Central memory CD8-positive, alpha-beta T cell (primary cell): ENCODE measurements around the gene SHD.

ENCODE experiments used
- ATAC-seq: fragments of 150-1000 bp; cut with Tn5 transposase; replicated peaks from 2 replicates; pipeline ENCODE4 v1.10.0; 2022; ENCODE audit warnings: mild to moderate bottlenecking, moderate FRiP score, moderate number of reproducible peaks; ENCODE audit not compliant: poor library complexity, severe bottlenecking; ENCODE audit errors: extremely low read depth
- DNase-seq, 2 donors: peaks; one replicate each; pipeline ENCODE4 v3.0.0; 2021; ENCODE audit warnings: low spot score in 2 of 2
- H3K27ac Mint-ChIP-seq: one replicate; pipeline ENCODE4 v1.8.0; 2022; ENCODE audit warnings: low read depth, mild to moderate bottlenecking, moderate library complexity, mixed read lengths
- H3K27me3 Mint-ChIP-seq: one replicate; pipeline ENCODE4 v1.8.0; 2022; ENCODE audit warnings: mixed read lengths
- H3K36me3 Mint-ChIP-seq: one replicate; pipeline ENCODE4 v1.8.0; 2022; ENCODE audit warnings: mild to moderate bottlenecking, moderate library complexity, mixed read lengths; ENCODE audit not compliant: insufficient read depth
- H3K4me1 Mint-ChIP-seq: one replicate; pipeline ENCODE4 v1.8.0; 2022; ENCODE audit warnings: mixed read lengths
- H3K4me3 Mint-ChIP-seq: one replicate; pipeline ENCODE4 v1.8.0; 2022; ENCODE audit warnings: mild to moderate bottlenecking, moderate library complexity, mixed read lengths
- H3K9me3 Mint-ChIP-seq: one replicate; pipeline ENCODE4 v1.8.0; 2022; ENCODE audit warnings: mixed read lengths

Gene SHD

GRCh38 chr19:4295972-4296771 lies 17.1 kb downstream of the SHD start:
- no peaks in the 10 kb centered on the region for H3K9me3 Mint-ChIP-seq
- no peak overlapping the region for H3K4me3 Mint-ChIP-seq
- DNase-seq (no peak), ATAC-seq (no peak)
- no peak overlapping the region for H3K27ac Mint-ChIP-seq
- H3K27me3 Mint-ChIP-seq: peaks cover under 1% of the 10 kb centered on the region
- H3K36me3 Mint-ChIP-seq: no peaks in the 10 kb centered on the region
- H3K4me1 Mint-ChIP-seq: no peaks in the 10 kb centered on the region

- H3K27ac Mint-ChIP-seq: no peak overlapping the region
Measured at GRCh38 chr19:4297901-4298809, 19.1 kb downstream of the SHD start.

GRCh38 chr19:4298810-4299550 lies 19.9 kb downstream of the SHD start:
- Mint-ChIP-seq H3K27ac (no peak overlapping the region), H3K4me3 (no peak overlapping the region), H3K27me3 (peaks cover 18% of the 10 kb centered on the region), H3K36me3 (peaks cover 5% of the 10 kb centered on the region), H3K9me3 (no peaks in the 10 kb centered on the region), H3K4me1 (peaks cover 3% of the 10 kb centered on the region)
- ATAC-seq: no peak
- DNase-seq: no peak

More at GRCh38 chr19:4297901-4298809, 19.1 kb downstream of the SHD start:
- no peak for DNase-seq
- Mint-ChIP-seq H3K4me1 (no peaks in the 10 kb centered on the region), H3K36me3 (peaks cover 4% of the 10 kb centered on the region), H3K9me3 (no peaks in the 10 kb centered on the region), H3K27me3 (peaks cover 13% of the 10 kb centered on the region), H3K4me3 (no peak overlapping the region)
- no peak for ATAC-seq

- H3K4me3 Mint-ChIP-seq: no peak overlapping the region
- DNase-seq: no peak
- H3K27me3 Mint-ChIP-seq: peaks cover 29% of the 10 kb centered on the region
- H3K36me3 Mint-ChIP-seq: peaks cover 6% of the 10 kb centered on the region
- no peak overlapping the region for H3K27ac Mint-ChIP-seq
- H3K9me3 Mint-ChIP-seq: no peaks in the 10 kb centered on the region
- no peak for ATAC-seq
- H3K4me1 Mint-ChIP-seq: peaks cover 12% of the 10 kb centered on the region
Measured at GRCh38 chr19:4300589-4300988, 21.5 kb downstream of the SHD start.

GRCh38 chr19:4301590-4302242 lies 22.6 kb downstream of the SHD start:
- DNase-seq (no peak), ATAC-seq (no peak)
- Mint-ChIP-seq H3K4me3 (peak overlapping the region; percentile 42), H3K4me1 (peaks cover 12% of the 10 kb centered on the region), H3K27ac (no peak overlapping the region), H3K9me3 (no peaks in the 10 kb centered on the region), H3K36me3 (peaks cover 6% of the 10 kb centered on the region), H3K27me3 (peaks cover 40% of the 10 kb centered on the region)

- no peak within 1 kb of the TSS for H3K27ac Mint-ChIP-seq
- no peaks in the 10 kb centered on the region for H3K9me3 Mint-ChIP-seq
- DNase-seq (no peak), ATAC-seq (no peak)
- peaks cover 6% of the 10 kb centered on the region for H3K36me3 Mint-ChIP-seq
- H3K4me3 Mint-ChIP-seq: peak within 1 kb of the TSS; percentile 42
- H3K4me1 Mint-ChIP-seq: peaks cover 12% of the 10 kb centered on the region
- peaks cover 45% of the 10 kb centered on the region for H3K27me3 Mint-ChIP-seq
Measured at GRCh38 chr19:4302243-4302640, 23.2 kb downstream of the SHD start, which contains the start of gene TMIGD2. Gene TMIGD2, minus strand, starts transcription at chr19:4302389. Its CDS starts 4 bp downstream, at chr19:4302385.

- Mint-ChIP-seq H3K27ac (no peak overlapping the region), H3K9me3 (no peaks in the 10 kb centered on the region), H3K4me1 (peaks cover 12% of the 10 kb centered on the region), H3K36me3 (peaks cover 6% of the 10 kb centered on the region), H3K27me3 (peaks cover 45% of the 10 kb centered on the region), H3K4me3 (peak overlapping the region; percentile 20)
- no peak for ATAC-seq
- no peak for DNase-seq
Measured at GRCh38 chr19:4303819-4304537, 24.9 kb downstream of the SHD start.

- Mint-ChIP-seq H3K27me3 (peaks cover 45% of the 10 kb centered on the region), H3K4me1 (peaks cover 12% of the 10 kb centered on the region), H3K4me3 (peak within 1 kb of the TSS; percentile 50), H3K36me3 (peaks cover 6% of the 10 kb centered on the region), H3K9me3 (no peaks in the 10 kb centered on the region), H3K27ac (no peak within 1 kb of the TSS)
- DNase-seq (no peak), ATAC-seq (peak; percentile 65)
Measured at GRCh38 chr19:4304538-4305256, 25.6 kb downstream of the SHD start, which contains the start of gene FSD1. Gene FSD1, plus strand, starts transcription at chr19:4304598. Its CDS starts 149 bp downstream, at chr19:4304747.

- Mint-ChIP-seq H3K27ac (no peak overlapping the region), H3K27me3 (peaks cover 45% of the 10 kb centered on the region), H3K4me3 (peak overlapping the region; percentile 50), H3K36me3 (peaks cover 6% of the 10 kb centered on the region), H3K4me1 (peaks cover 12% of the 10 kb centered on the region), H3K9me3 (no peaks in the 10 kb centered on the region)
- ATAC-seq (no peak), DNase-seq (no peak)
Measured at GRCh38 chr19:4305257-4305612, 26.2 kb downstream of the SHD start.

GRCh38 chr19:4305659-4306058 lies 26.6 kb downstream of the SHD start:
- DNase-seq (no peak), ATAC-seq (no peak)
- Mint-ChIP-seq H3K4me3 (peak overlapping the region; percentile 50), H3K36me3 (peaks cover 6% of the 10 kb centered on the region), H3K27me3 (peaks cover 45% of the 10 kb centered on the region), H3K27ac (no peak overlapping the region), H3K9me3 (no peaks in the 10 kb centered on the region), H3K4me1 (peaks cover 12% of the 10 kb centered on the region)
